ENCODE measurements around the gene DLG2. TPM values are rescaled to one million over a fixed set of nuclear protein-coding genes. Genes with fewer than 3 reads are reported as not detected.

Gene DLG2
- total RNA-seq, 4 donors from 2014 or later, result 37.9 to 71.5 (median 44.9) TPM

DNA sequence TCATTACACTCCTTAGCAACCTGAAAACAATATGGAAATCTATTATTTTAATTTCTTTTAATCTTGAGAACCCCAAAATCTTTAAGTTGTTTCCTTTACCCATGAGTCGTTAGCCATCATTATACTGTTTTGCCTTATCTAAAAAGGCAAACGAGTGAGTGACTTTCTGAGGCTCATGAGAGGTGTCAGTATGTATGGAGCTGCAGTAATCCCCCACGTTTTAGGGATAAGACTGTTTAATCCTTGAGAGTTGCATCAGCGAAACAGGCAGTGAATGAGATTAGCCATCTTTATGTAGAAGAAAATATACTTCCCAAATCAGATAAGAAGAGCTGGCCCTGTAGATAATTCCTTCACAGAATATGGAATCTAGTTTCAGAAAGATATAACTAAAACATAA, 1147.0 kb downstream of the DLG2 start:
- Histone ChIP-seq H3K27ac (no peak overlapping the region), H3K36me3 (no peaks in the 10 kb centered on the region), H3K4me3 (no peak overlapping the region), H3K9me3 (no peaks in the 10 kb centered on the region), H3K4me1 (no peaks in the 10 kb centered on the region), H3K27me3 (no peaks in the 10 kb centered on the region)
- no peak for TF ChIP-seq POLR2A (IDR thresholded peaks at IDR 0.05)
- TF ChIP-seq POLR2AphosphoS5 (IDR thresholded peaks at IDR 0.05), result no peak
- TF ChIP-seq, protein P1, sequence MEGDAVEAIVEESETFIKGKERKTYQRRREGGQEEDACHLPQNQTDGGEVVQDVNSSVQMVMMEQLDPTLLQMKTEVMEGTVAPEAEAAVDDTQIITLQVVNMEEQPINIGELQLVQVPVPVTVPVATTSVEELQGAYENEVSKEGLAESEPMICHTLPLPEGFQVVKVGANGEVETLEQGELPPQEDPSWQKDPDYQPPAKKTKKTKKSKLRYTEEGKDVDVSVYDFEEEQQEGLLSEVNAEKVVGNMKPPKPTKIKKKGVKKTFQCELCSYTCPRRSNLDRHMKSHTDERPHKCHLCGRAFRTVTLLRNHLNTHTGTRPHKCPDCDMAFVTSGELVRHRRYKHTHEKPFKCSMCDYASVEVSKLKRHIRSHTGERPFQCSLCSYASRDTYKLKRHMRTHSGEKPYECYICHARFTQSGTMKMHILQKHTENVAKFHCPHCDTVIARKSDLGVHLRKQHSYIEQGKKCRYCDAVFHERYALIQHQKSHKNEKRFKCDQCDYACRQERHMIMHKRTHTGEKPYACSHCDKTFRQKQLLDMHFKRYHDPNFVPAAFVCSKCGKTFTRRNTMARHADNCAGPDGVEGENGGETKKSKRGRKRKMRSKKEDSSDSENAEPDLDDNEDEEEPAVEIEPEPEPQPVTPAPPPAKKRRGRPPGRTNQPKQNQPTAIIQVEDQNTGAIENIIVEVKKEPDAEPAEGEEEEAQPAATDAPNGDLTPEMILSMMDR (IDR thresholded peaks at IDR 0.05), result no peak
- no peak for TF ChIP-seq EP300 (IDR thresholded peaks at IDR 0.05)
- no peak for DNase-seq (ENCODE audit: low spot score in 2 of 2)
- 81% methylated on average over 4 of the region's 4 CpGs for WGBS

- no peaks in the 10 kb centered on the region for H3K9me3 ChIP-seq
- TF ChIP-seq EP300 (IDR thresholded peaks at IDR 0.05) (no peak), POLR2A (IDR thresholded peaks at IDR 0.05) (no peak), POLR2AphosphoS5 (IDR thresholded peaks at IDR 0.05) (no peak)
- TF ChIP-seq, protein P1 (IDR thresholded peaks at IDR 0.05), result no peak
- H3K4me3 ChIP-seq, result no peak overlapping the region
- H3K27ac ChIP-seq, result no peak overlapping the region
- DNase-seq (ENCODE audit: low spot score in 2 of 2), result no peak
- no peaks in the 10 kb centered on the region for H3K36me3 ChIP-seq
- no peaks in the 10 kb centered on the region for H3K27me3 ChIP-seq
- no peaks in the 10 kb centered on the region for H3K4me1 ChIP-seq
Observed at GRCh38 chr11:84476581-84476980, 1150.6 kb downstream of the DLG2 start.

GRCh38 chr11:84471501-84471900, 1155.6 kb downstream of the DLG2 start:
- WGBS, result 45% methylated on average over 1 of the region's 1 CpG
- no peak for TF ChIP-seq POLR2A (IDR thresholded peaks at IDR 0.05)
- TF ChIP-seq, protein P1 (IDR thresholded peaks at IDR 0.05), result no peak
- no peak for TF ChIP-seq EP300 (IDR thresholded peaks at IDR 0.05)
- no peak for TF ChIP-seq POLR2AphosphoS5 (IDR thresholded peaks at IDR 0.05)
- no peak overlapping the region for H3K4me3 ChIP-seq
- H3K27ac ChIP-seq, result no peak overlapping the region
- no peak for DNase-seq (ENCODE audit: low spot score in 2 of 2)
- no peaks in the 10 kb centered on the region for H3K27me3 ChIP-seq
- H3K36me3 ChIP-seq, result no peaks in the 10 kb centered on the region
- no peaks in the 10 kb centered on the region for H3K9me3 ChIP-seq
- no peaks in the 10 kb centered on the region for H3K4me1 ChIP-seq

GRCh38 chr11:84468235-84468634, 1158.9 kb downstream of the DLG2 start:
- TF ChIP-seq POLR2A (IDR thresholded peaks at IDR 0.05) (no peak), POLR2AphosphoS5 (IDR thresholded peaks at IDR 0.05) (no peak), EP300 (IDR thresholded peaks at IDR 0.05) (no peak)
- TF ChIP-seq, protein P1 (IDR thresholded peaks at IDR 0.05), result no peak
- H3K27me3 ChIP-seq, result no peaks in the 10 kb centered on the region
- H3K9me3 ChIP-seq, result no peaks in the 10 kb centered on the region
- H3K27ac ChIP-seq, result no peak overlapping the region
- no peak overlapping the region for H3K4me3 ChIP-seq
- no peaks in the 10 kb centered on the region for H3K4me1 ChIP-seq
- DNase-seq (ENCODE audit: low spot score in 2 of 2), result no peak
- H3K36me3 ChIP-seq, result no peaks in the 10 kb centered on the region

DNA sequence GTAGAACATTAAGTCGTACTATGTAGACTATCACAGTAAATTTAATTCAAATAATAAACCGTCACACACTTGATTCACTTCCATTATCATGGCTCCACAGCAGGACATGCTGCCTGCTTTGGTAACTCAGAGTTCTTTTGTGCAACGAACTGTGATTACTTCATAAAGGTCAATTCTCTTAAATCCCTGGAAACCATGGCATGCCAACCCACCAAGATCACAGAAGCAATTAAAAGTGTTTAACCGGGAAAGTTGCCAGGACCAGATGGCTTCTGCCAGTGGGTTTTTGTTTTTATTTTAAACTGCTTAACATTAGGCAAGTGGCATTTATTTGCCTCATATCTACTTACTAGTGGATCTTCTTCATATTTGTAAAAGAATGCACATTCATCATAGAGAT, 1162.1 kb downstream of the DLG2 start:
- DNase-seq (ENCODE audit: low spot score in 2 of 2), result no peak

More for the DNA sequence above, 1162.1 kb downstream of the DLG2 start:
- no peak for TF ChIP-seq EP300 (IDR thresholded peaks at IDR 0.05)
- TF ChIP-seq POLR2A (IDR thresholded peaks at IDR 0.05), result no peak
- TF ChIP-seq, protein P1 (IDR thresholded peaks at IDR 0.05), result no peak
- no peak for TF ChIP-seq POLR2AphosphoS5 (IDR thresholded peaks at IDR 0.05)
- no peak overlapping the region for H3K27ac ChIP-seq
- 52% methylated on average over 4 of the region's 4 CpGs for WGBS
- no peak overlapping the region for H3K4me3 ChIP-seq
- no peaks in the 10 kb centered on the region for H3K36me3 ChIP-seq
- no peaks in the 10 kb centered on the region for H3K9me3 ChIP-seq
- H3K27me3 ChIP-seq, result no peaks in the 10 kb centered on the region
- H3K4me1 ChIP-seq, result no peaks in the 10 kb centered on the region

Measured in suprapubic skin (tissue), 4 donors.